ENCODE results near the gene FLNB. TPM values are rescaled to one million over a fixed set of nuclear protein-coding genes. Genes with fewer than 3 reads are reported as not detected.

FLNB gene
- total RNA-seq, 1 experiment from 2014 or later: 83.4 TPM

DNA sequence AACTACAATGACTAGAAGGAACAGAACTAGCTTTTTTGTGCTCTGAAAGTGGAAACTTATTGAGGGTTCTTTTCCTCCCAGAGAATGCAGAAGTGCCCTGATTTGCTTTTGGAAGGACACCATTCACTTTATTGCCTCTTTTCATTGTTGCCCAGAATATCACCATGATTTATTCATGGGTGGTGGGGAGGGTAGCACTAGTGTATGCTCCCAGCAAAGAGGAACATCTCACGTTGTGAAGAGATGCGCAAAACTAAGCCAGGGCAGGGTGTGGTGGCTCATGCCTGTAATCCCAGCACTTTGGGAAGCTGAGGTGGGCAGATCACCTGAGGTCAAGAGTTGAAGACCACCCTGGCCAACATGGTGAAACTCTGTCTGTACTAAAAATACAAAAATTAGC, 31.4 kb downstream of the FLNB start:
- Mint-ChIP-seq H3K27me3 (ENCODE audit: low read depth) (no peaks in the 10 kb centered on the region), H3K4me1 (peaks cover 85 to 93% of the 10 kb centered on the region in 2 experiments), H3K9me3 (no peaks in the 10 kb centered on the region), H3K4me3 (peak overlapping the region in 1 of 2 experiments; percentile 38; a peak in 3 of 5 replicates), H3K36me3 (ENCODE audit: insufficient read depth in 1 of 3, low read depth in 3 of 3) (peaks cover 0 to 5% (median 0%) of the 10 kb centered on the region in 3 experiments; a peak in 3 of 7 replicates), H3K27ac (peak overlapping the region; percentile 76 to 98 (median 83))
- no peak overlapping the region for H3K14ac ChIP-seq (ENCODE audit: insufficient read depth, low read length)
- H3K18ac ChIP-seq (ENCODE audit: insufficient read length, low read depth, low read length): no peak overlapping the region
- H3K23ac ChIP-seq (ENCODE audit: insufficient read length, low read depth, low read length): no peak overlapping the region
- no CpG with 5 or more reads among the region's 2 CpGs for WGBS (ENCODE audit: extremely low coverage, insufficient read length, low lambda C conversion rate)
- no peak overlapping the region for H3K9ac ChIP-seq (ENCODE audit: extremely low read depth, insufficient read length, low read length)
- H4K8ac ChIP-seq (replicated peaks; ENCODE audit: insufficient read length, low read depth, low read length): no peak overlapping the region
- no peaks in the 10 kb centered on the region for H3K9me3 ChIP-seq (ENCODE audit: control insufficient read depth, low read depth, low read length)
- H3K79me2 ChIP-seq (ENCODE audit: insufficient read depth, low read length): peaks cover 12% of the 10 kb centered on the region
- no peaks in the 10 kb centered on the region for H3K23me2 ChIP-seq (ENCODE audit: insufficient read length, low read depth, low read length, poor library complexity, severe bottlenecking)
- H3K4me1 ChIP-seq (ENCODE audit: insufficient read depth, low read length): peaks cover 38% of the 10 kb centered on the region
- no peak overlapping the region for H4K91ac ChIP-seq (ENCODE audit: insufficient read length, low read depth, low read length)
- peak overlapping the region; percentile 4 for H3K4me2 ChIP-seq (ENCODE audit: insufficient read depth, insufficient read length, low read length)
- no peak overlapping the region for H2BK15ac ChIP-seq (ENCODE audit: low read depth, low read length)
- H3T11ph ChIP-seq (ENCODE audit: low read length): no peak overlapping the region
- H4K20me1 ChIP-seq (ENCODE audit: control insufficient read depth, insufficient read depth, insufficient read length): no peaks in the 10 kb centered on the region
- no peak overlapping the region for H3K27ac ChIP-seq (ENCODE audit: insufficient read length, low read depth, low read length)
- no peak overlapping the region for H2AFZ ChIP-seq (ENCODE audit: low read length)
- H4K5ac ChIP-seq (ENCODE audit: insufficient read length, low read depth, low read length): no peak overlapping the region
- H3K27me3 ChIP-seq (ENCODE audit: insufficient read depth, low read length): no peaks in the 10 kb centered on the region
- H2AK5ac ChIP-seq (ENCODE audit: insufficient read length, low read length): no peak overlapping the region
- no peak overlapping the region for H2BK120ac ChIP-seq (ENCODE audit: low read depth, low read length, poor library complexity, severe bottlenecking)
- no peak overlapping the region for H2BK5ac ChIP-seq (ENCODE audit: insufficient read length, low read length)
- H2BK12ac ChIP-seq (ENCODE audit: insufficient read length, low read depth, low read length): no peak overlapping the region
- H3K4ac ChIP-seq (ENCODE audit: low read depth, low read length): no peak overlapping the region
- no peak for DNase-seq
- H2BK20ac ChIP-seq (ENCODE audit: low read depth, low read length, poor library complexity, severe bottlenecking): no peak overlapping the region
- H3K56ac ChIP-seq (ENCODE audit: insufficient read length, low read depth, low read length): no peak overlapping the region
- no peaks in the 10 kb centered on the region for H3K79me1 ChIP-seq (ENCODE audit: insufficient read depth, low read depth, low read length, poor library complexity, severe bottlenecking)
- TF ChIP-seq, protein P1, sequence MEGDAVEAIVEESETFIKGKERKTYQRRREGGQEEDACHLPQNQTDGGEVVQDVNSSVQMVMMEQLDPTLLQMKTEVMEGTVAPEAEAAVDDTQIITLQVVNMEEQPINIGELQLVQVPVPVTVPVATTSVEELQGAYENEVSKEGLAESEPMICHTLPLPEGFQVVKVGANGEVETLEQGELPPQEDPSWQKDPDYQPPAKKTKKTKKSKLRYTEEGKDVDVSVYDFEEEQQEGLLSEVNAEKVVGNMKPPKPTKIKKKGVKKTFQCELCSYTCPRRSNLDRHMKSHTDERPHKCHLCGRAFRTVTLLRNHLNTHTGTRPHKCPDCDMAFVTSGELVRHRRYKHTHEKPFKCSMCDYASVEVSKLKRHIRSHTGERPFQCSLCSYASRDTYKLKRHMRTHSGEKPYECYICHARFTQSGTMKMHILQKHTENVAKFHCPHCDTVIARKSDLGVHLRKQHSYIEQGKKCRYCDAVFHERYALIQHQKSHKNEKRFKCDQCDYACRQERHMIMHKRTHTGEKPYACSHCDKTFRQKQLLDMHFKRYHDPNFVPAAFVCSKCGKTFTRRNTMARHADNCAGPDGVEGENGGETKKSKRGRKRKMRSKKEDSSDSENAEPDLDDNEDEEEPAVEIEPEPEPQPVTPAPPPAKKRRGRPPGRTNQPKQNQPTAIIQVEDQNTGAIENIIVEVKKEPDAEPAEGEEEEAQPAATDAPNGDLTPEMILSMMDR (conservative IDR thresholded peaks at IDR 0.05): no peak

All from H9 (cell line).